ENCODE data around the gene EPX. TPM values are rescaled to one million over a fixed set of nuclear protein-coding genes. Genes with fewer than 3 reads are reported as not detected.

The EPX gene
- total and polyA plus RNA-seq, 2 experiments from 2014 or later = not detected

- 89% methylated on average over 7 of the region's 7 CpGs for WGBS (ENCODE audit: low lambda C conversion rate, missing lambda C conversion rate)
- no peaks in the 10 kb centered on the region for H3K4me1 ChIP-seq (ENCODE audit: insufficient read depth)
- TF ChIP-seq EZH2phosphoT487 (IDR thresholded peaks at IDR 0.05; ENCODE audit: low read depth, severe bottlenecking, unreplicated experiment) (no peak), CTCF (IDR thresholded peaks at IDR 0.05; ENCODE audit: poor library complexity) (no peak), EZH2 (IDR thresholded peaks at IDR 0.05; ENCODE audit: borderline replicate concordance) (no peak)
- H4K20me1 ChIP-seq (ENCODE audit: insufficient read depth, poor library complexity, severe bottlenecking) = no peaks in the 10 kb centered on the region
- H3K9me3 ChIP-seq (ENCODE audit: low read depth) = no peaks in the 10 kb centered on the region
- H3K79me2 ChIP-seq = no peaks in the 10 kb centered on the region
- DNase-seq (ENCODE audit: low spot score) = no peak
- no peaks in the 10 kb centered on the region for H3K36me3 ChIP-seq (replicated peaks; ENCODE audit: insufficient read depth, low read depth)
- no peak overlapping the region for H3K4me3 ChIP-seq
- H3K27ac ChIP-seq = no peak overlapping the region
- H3K4me2 ChIP-seq = no peak overlapping the region
- H3K27me3 ChIP-seq = no peaks in the 10 kb centered on the region
- H3K9me2 ChIP-seq (replicated peaks; ENCODE audit: insufficient read depth) = no peaks in the 10 kb centered on the region
- no peak overlapping the region for H2AFZ ChIP-seq
Observed at GRCh38 chr17:58196610-58197009, 4.1 kb downstream of the EPX start.

- peak; percentile 59 for DNase-seq (ENCODE audit: low spot score)
- no peaks in the 10 kb centered on the region for H3K36me3 ChIP-seq (replicated peaks; ENCODE audit: insufficient read depth, low read depth)
- 57% methylated on average over 14 of the region's 14 CpGs for WGBS (ENCODE audit: low lambda C conversion rate, missing lambda C conversion rate)
- H3K27ac ChIP-seq = no peak overlapping the region
- H2AFZ ChIP-seq = no peak overlapping the region
- TF ChIP-seq CTCF (IDR thresholded peaks at IDR 0.05; ENCODE audit: poor library complexity) = peak; percentile 42
- no peak for TF ChIP-seq EZH2phosphoT487 (IDR thresholded peaks at IDR 0.05; ENCODE audit: low read depth, severe bottlenecking, unreplicated experiment)
- no peak for TF ChIP-seq EZH2 (IDR thresholded peaks at IDR 0.05; ENCODE audit: borderline replicate concordance)
- H3K27me3 ChIP-seq = no peaks in the 10 kb centered on the region
- no peaks in the 10 kb centered on the region for H4K20me1 ChIP-seq (ENCODE audit: insufficient read depth, poor library complexity, severe bottlenecking)
- no peaks in the 10 kb centered on the region for H3K79me2 ChIP-seq
- H3K9me3 ChIP-seq (ENCODE audit: low read depth) = no peaks in the 10 kb centered on the region
- H3K9me2 ChIP-seq (replicated peaks; ENCODE audit: insufficient read depth) = no peaks in the 10 kb centered on the region
- H3K4me3 ChIP-seq = no peak overlapping the region
- H3K4me2 ChIP-seq = no peak overlapping the region
- no peaks in the 10 kb centered on the region for H3K4me1 ChIP-seq (ENCODE audit: insufficient read depth)
Observed at GRCh38 chr17:58200024-58200633, 7.6 kb downstream of the EPX start.

GRCh38 chr17:58202859-58203258 lies 10.3 kb downstream of the EPX start:
- Histone ChIP-seq H3K27me3 (no peaks in the 10 kb centered on the region), H3K4me3 (no peak overlapping the region), H3K27ac (no peak overlapping the region), H2AFZ (no peak overlapping the region), H3K9me3 (ENCODE audit: low read depth) (no peaks in the 10 kb centered on the region), H3K4me1 (ENCODE audit: insufficient read depth) (no peaks in the 10 kb centered on the region), H3K4me2 (no peak overlapping the region), H3K9me2 (replicated peaks; ENCODE audit: insufficient read depth) (no peaks in the 10 kb centered on the region), H3K79me2 (no peaks in the 10 kb centered on the region), H4K20me1 (ENCODE audit: insufficient read depth, poor library complexity, severe bottlenecking) (no peaks in the 10 kb centered on the region), H3K36me3 (replicated peaks; ENCODE audit: insufficient read depth, low read depth) (no peaks in the 10 kb centered on the region)
- WGBS (ENCODE audit: low lambda C conversion rate, missing lambda C conversion rate) = 93% methylated on average over 7 of the region's 7 CpGs
- no peak for TF ChIP-seq EZH2 (IDR thresholded peaks at IDR 0.05; ENCODE audit: borderline replicate concordance)
- TF ChIP-seq CTCF (IDR thresholded peaks at IDR 0.05; ENCODE audit: poor library complexity) = no peak
- TF ChIP-seq EZH2phosphoT487 (IDR thresholded peaks at IDR 0.05; ENCODE audit: low read depth, severe bottlenecking, unreplicated experiment) = no peak
- no peak for DNase-seq (ENCODE audit: low spot score)

Measured in hepatocyte (in vitro differentiated cells).